ENCODE measurements around the gene SCYGR5.
"Not testable (repeated sequence)": the region's sequence is repeated elsewhere in the genome, so short reads cannot be mapped to it uniquely, and the experiment has no call there.

The SCYGR5 gene

GRCh38 chr2:227671170-227671905, 4.7 kb downstream of the SCYGR5 start:
- DNase-seq (ENCODE audit: low read depth in 4 of 4, low spot score in 1 of 4) = no peak

GRCh38 chr2:227673620-227674019, 7.0 kb downstream of the SCYGR5 start:
- DNase-seq (ENCODE audit: low read depth in 4 of 4, low spot score in 1 of 4) = not testable (repeated sequence)

DNA sequence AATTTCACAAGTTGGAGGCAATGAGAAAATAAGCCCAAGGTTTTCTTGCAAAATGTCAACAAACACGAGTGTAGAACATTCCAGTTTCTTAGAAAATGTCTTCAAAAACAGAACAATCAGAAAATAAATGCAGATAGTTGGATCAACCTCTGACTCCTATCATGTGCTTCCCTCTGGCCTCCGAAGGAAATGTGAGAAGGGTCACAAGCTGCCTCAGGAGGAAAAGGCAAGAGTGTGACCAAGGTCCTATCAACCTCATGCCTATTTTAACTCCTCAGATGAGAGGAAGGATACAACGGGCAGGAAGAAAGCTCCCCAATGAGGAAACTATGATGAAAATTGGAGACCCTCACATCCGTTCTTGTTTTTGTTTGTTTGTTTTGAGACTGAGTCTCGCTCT, 7.9 kb downstream of the SCYGR5 start:
- DNase-seq (ENCODE audit: low read depth in 4 of 4, low spot score in 1 of 4) = no peak

GRCh38 chr2:227677928-227678327, 11.3 kb downstream of the SCYGR5 start:
- no peak for DNase-seq (ENCODE audit: low read depth in 4 of 4, low spot score in 1 of 4)

DNA sequence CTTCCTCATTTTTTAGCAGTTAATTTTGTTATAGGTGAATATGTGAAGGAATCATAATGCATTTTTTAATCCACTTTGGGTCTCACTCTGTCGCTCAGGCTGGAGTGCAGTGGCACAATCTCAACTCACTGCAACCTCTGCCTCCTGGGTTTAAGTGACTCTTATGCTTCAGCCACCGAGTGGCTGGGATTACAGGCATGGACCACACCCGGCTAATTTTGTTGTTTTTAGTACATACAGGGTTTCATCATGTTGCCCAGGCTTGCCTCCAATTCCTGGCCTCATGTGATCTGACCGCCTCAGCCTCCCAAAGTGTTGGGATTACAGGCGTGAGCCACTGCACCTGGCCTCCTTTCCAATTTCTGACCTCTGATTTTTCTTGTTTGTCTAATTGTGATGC, 17.7 kb downstream of the SCYGR5 start:
- no peak for DNase-seq (ENCODE audit: low read depth in 4 of 4, low spot score in 1 of 4)

GRCh38 chr2:227687189-227687588, 20.6 kb downstream of the SCYGR5 start:
- no peak for DNase-seq (ENCODE audit: low read depth in 4 of 4, low spot score in 1 of 4)

DNA sequence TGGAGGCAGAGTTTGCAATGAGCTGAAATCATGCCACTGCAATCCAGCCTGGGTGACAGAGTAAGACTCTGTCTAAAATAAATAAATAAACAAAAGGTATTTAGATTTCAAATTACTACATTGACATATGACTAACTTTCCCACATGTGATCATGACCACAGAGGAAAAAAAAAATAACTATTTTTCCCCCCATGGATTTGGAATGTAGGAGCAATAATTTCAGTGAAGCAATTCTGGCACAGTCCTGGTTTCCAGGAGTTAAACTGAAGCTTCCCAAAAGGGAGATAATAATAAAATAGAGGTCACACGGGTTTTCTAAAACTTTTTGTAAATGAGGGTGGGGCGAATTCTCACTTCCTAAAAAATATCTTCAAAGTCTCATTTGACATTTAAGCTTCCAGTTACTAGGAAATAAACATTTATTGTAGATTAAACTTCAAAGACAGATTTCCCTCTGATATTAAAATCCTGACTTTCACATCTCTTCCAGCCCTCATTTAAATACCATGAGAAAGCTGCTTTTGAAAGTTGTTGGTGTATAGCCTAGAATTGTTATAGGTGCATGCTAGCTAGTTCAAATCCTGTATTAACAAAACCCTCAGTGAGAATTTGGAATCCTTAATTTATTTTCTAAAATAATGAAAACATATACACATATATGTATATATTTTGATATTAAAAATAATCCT, 30.5 kb downstream of the SCYGR5 start:
- no peak for DNase-seq (ENCODE audit: low read depth in 4 of 4, low spot score in 1 of 4)

GRCh38 chr2:227701556-227701955, 35.0 kb downstream of the SCYGR5 start:
- no peak for DNase-seq (ENCODE audit: low read depth in 4 of 4, low spot score in 1 of 4)

- no peak for DNase-seq (ENCODE audit: low read depth in 4 of 4, low spot score in 1 of 4)
Observed at GRCh38 chr2:227703280-227703732, 36.7 kb downstream of the SCYGR5 start.

GRCh38 chr2:227703961-227704360, 37.4 kb downstream of the SCYGR5 start:
- no peak for DNase-seq (ENCODE audit: low read depth in 4 of 4, low spot score in 1 of 4)

DNA sequence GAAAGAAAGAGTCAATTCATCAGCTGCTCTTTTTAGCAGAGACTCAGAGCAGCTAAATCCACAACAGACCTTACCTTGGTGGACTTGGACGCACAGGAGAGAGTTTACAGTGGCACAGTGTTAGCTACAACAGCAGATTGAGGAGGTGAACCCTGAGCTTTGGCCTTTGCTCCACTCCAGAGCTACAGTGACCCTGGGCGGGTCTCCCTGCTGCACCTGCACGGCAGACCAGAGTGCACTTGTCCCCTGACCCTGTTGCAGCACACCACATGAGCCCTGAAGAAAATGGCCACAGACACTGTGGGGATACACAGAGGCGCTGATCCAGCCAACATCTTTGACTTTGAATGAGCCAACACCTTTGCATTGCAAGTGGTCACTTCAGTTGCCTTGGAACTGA, 40.3 kb downstream of the SCYGR5 start:
- no peak for DNase-seq (ENCODE audit: low read depth in 4 of 4, low spot score in 1 of 4)

DNA sequence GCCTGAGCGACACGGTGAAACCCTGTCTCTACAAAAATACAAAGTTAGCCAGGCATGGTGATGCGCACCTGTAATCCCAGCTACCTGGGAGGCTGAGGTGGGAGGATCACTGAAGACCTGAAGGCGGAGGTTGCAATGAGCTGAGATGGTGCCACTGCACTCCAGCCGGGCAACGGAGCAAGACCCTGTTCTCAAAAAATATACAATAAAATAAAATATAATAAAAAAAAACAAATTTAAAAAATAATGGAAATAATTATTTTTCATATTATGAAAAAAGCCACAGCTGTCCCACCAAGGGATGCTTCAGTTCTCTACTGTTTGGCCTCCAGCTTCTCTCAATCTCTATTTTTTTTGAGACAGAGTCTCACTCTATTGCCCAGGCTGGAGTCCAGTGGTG, 40.8 kb downstream of the SCYGR5 start:
- no peak for DNase-seq (ENCODE audit: low read depth in 4 of 4, low spot score in 1 of 4)

- DNase-seq (ENCODE audit: low read depth in 4 of 4, low spot score in 1 of 4) = no peak
Observed at GRCh38 chr2:227710986-227711385, 44.4 kb downstream of the SCYGR5 start.

DNA sequence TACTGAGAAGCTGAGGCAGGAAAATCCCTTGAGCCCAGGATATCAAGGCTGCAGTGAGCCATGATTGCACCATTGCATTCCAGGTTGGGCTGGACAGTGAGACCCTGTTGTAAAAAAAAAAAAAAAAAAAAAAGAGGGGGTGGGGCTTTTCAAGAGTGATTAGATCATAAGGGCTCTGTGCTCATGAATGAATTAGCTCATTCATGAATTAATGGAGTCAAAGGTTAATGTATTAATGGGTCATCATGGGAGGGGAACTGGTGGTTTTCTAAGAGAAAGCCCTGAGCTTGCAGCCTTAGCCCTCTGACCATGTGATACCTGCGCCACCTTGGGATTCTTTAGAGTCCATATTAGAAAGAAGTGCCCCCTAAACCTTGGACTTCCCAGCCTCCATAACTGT, 46.7 kb downstream of the SCYGR5 start:
- DNase-seq (ENCODE audit: low read depth in 4 of 4, low spot score in 1 of 4) = no peak

GRCh38 chr2:227716501-227716900, 49.9 kb downstream of the SCYGR5 start:
- DNase-seq (ENCODE audit: low read depth in 4 of 4, low spot score in 1 of 4) = no peak

All from stimulated activated CD4-positive, alpha-beta T cell treated with anti-CD3 and anti-CD28 coated beads, Interleukin-1b, Interleukin-23, amount 100 ng/mL, for 24 hours (primary cell).